ENCODE data around the gene PSMG3. TPM values are rescaled to one million over a fixed set of nuclear protein-coding genes. Genes with fewer than 3 reads are reported as not detected.

PSMG3 gene
- total RNA-seq, 4 donors from 2014 or later: 22.0 to 37.7 (median 28.4) TPM

DNA sequence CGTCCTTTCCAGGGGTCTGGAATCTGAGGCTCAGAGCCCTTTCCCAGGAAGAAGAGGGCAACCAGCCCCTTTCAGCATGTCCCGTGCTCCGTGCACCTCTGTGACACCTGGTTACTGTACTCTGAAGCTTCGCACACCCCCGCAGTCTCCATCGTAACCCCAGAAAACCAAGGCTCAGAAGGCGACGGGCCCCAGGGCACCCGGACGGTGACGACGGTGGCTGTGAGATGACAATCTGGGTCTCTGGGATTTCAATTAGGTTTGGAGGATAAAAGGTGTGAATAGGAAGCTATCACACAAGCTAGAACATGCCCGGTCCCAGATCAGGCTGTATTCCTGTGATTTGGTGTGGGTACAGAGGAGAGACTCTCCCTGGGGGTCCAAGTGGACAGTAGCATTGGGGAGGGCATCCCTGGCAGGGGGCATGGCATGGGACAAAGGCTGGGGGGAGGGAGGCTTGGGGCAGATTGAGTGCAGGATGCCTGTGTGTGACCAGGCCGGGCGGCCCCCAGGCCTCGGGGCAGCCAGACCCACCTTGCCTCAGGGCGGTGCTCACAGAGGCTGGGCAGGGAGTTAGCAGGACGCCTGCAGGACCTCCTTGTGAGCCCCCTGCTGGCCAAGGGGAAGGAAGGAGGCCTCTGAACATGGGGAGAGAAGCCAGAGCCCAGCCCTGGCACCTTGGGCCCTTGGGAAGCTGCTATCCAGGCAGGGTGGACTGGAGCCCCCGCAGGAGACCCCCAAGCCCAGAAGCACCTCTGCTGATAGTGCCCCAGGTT is 23.4 kb upstream of the PSMG3 start:
- ATAC-seq (ENCODE audit: low FRiP score) (no peak), DNase-seq (ENCODE audit: low spot score) (no peak)
- TF ChIP-seq, protein P1, sequence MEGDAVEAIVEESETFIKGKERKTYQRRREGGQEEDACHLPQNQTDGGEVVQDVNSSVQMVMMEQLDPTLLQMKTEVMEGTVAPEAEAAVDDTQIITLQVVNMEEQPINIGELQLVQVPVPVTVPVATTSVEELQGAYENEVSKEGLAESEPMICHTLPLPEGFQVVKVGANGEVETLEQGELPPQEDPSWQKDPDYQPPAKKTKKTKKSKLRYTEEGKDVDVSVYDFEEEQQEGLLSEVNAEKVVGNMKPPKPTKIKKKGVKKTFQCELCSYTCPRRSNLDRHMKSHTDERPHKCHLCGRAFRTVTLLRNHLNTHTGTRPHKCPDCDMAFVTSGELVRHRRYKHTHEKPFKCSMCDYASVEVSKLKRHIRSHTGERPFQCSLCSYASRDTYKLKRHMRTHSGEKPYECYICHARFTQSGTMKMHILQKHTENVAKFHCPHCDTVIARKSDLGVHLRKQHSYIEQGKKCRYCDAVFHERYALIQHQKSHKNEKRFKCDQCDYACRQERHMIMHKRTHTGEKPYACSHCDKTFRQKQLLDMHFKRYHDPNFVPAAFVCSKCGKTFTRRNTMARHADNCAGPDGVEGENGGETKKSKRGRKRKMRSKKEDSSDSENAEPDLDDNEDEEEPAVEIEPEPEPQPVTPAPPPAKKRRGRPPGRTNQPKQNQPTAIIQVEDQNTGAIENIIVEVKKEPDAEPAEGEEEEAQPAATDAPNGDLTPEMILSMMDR (IDR thresholded peaks at IDR 0.05): no peak

DNA sequence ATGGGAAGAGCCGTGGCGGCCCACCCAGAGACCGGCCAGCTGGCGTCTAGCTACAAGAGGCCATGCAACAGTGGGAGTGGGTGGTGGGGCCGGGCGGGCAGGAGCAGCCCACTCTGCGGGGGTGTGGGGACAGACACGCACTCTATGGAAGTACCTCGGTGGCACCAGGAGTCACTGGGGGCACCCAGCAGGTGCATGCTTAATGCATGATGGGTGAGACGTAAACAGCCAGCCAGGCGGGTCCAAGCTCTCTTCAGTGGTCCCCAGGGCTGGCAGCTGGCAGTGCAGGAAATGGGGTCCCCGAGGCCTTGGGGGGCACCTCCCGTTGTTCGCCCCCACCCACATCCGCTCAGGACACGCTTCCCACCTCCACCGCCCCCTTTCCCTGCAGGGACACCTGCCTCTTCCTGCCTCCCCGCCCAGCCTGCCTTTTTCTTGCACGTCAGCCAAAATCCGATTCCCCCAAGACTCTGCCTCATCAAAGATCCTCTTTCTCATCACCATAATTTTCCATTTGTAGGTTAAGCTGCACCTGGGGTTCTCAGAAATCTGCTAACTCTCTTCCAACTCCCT is 22.6 kb upstream of the PSMG3 start:
- DNase-seq (ENCODE audit: low spot score) (no peak), ATAC-seq (ENCODE audit: low FRiP score) (no peak)
- TF ChIP-seq, protein P1 (IDR thresholded peaks at IDR 0.05): no peak

DNA sequence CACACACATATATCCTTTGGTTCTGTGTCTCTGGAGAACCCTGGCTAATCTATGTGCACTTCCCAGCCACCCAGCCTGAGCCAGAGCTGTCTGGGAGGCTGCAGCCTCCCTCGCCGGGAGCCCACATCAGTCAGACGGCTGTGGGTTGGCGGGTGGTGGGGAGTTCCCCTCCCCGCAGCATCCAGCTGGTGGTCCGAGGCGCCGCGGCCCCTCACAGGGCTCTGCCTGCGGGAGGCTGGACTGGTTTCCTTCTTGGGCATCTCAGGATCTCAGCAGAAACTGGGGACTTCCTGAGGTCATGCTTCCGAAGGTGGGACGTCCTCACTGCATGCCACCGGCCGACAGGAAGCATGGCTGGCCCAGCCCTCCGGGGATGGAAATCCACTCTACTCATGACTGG is 22.0 kb upstream of the PSMG3 start:
- no peak for ATAC-seq (ENCODE audit: low FRiP score)
- TF ChIP-seq, protein P1 (IDR thresholded peaks at IDR 0.05): no peak
- no peak for DNase-seq (ENCODE audit: low spot score)

DNA sequence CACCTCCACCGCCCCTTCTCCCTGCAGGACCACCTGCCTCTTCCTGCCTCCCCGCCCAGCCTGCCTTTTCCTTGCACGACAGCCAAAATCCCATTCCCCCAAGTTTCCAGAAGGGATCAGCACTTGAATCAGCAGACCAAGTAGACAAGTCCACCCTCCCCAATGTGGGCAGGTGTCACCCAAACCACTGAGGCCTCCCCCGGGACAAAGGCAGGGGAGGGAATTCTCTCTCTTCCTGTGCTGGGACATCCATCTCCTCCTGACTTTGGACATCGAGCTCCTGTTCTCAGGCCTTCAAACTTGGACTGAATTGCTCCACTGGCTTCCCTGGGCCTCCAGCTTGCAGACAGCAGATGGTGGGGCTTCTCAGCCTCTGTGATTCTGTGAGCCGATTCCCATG is 21.6 kb upstream of the PSMG3 start:
- TF ChIP-seq, protein P1 (IDR thresholded peaks at IDR 0.05): no peak
- no peak for ATAC-seq (ENCODE audit: low FRiP score)

DNA sequence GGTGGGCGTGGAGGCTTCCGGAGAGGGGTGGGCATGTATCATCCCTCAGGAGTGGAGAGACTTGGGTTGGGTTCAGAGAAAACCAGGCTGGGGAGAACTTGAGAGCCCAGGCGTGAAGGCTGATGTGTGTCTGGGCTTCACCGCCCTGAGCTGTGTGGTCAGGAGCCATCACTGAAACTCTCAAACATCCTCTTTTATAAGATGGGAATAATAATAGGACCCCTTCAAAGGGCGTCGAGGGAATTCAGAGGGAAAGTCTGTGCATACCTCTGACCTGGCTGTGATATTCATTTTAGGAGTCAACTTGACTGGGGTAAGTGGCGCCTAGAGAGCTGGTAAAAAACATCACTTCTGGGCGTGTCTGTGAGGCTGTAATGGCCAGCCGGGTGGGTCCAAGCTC is 21.1 kb upstream of the PSMG3 start:
- no peak for DNase-seq (ENCODE audit: low spot score)

More for the DNA sequence above, 21.6 kb upstream of the PSMG3 start:
- DNase-seq (ENCODE audit: low spot score): no peak

DNA sequence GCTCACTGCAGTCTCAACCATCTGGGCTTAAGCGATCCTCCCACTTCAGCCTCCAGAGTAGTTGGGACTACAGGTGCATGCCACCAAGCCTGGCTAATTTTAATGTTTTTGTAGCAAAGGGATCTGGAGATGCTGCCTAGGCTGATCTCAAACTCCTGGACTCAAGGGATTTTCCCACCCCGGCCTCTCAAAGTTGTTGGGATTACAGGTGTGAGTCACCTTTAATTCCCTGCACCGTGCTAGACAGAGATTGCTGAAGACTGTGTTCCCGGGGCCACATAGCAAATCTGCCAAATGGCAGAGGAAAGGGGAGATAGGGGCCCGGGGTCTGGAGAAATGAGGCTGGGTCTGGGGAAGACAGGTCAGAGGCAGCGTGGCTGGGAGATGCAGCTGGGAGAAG is 20.6 kb upstream of the PSMG3 start:
- DNase-seq (ENCODE audit: low spot score): no peak
- ATAC-seq (ENCODE audit: low FRiP score): no peak
- TF ChIP-seq, protein P1 (IDR thresholded peaks at IDR 0.05): no peak

More for the DNA sequence above, 21.1 kb upstream of the PSMG3 start:
- ATAC-seq (ENCODE audit: low FRiP score): no peak
- TF ChIP-seq, protein P1 (IDR thresholded peaks at IDR 0.05): no peak

DNA sequence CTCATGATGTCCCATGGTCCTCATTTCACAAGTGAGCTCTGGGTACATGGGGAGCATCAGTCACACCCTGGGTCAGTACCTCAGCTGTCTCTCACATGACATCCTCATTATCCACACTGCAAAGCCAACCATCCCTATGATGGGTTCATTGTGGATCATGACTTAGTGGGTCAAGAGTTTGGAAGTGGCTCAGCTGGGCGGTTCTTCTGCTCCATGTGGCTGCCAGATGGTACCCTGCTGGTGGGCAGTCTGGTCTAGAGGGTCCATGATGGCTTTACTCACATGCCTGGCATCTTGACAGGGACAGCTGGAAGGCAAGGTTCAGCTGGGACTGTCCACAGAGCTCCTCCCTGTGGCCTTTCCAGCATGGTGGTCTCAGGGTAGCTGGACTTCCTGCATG is 19.1 kb upstream of the PSMG3 start:
- no peak for ATAC-seq (ENCODE audit: low FRiP score)

More for the DNA sequence above, 19.1 kb upstream of the PSMG3 start:
- TF ChIP-seq, protein P1 (IDR thresholded peaks at IDR 0.05): no peak
- DNase-seq (ENCODE audit: low spot score): no peak
